Measurements from ENCODE around the gene PPP1CA.

- TF ChIP-seq CTCF (IDR thresholded peaks at IDR 0.05) = no peak
- no peak for TF ChIP-seq POLR2A (IDR thresholded peaks at IDR 0.05)
These were observed 18.5 kb upstream of the PPP1CA start for GRCh38 chr11:67420147-67420645.
